Fibroblast of skin of left quadriceps (primary cell): Measurements from ENCODE around the gene ASXL2.
A peak's percentile ranks its signal among the peaks of the same experiment; 100 is the strongest.
"Not testable (repeated sequence)": the region's sequence is repeated elsewhere in the genome, so short reads cannot be mapped to it uniquely, and the experiment has no call there.

Experiments
- DNase-seq, 2 experiments: peaks; one replicate each; pipeline ENCODE4 v3.0.0-alpha.2; 2013; ENCODE audit warnings: low read depth in 2 of 2

The ASXL2 gene

DNA sequence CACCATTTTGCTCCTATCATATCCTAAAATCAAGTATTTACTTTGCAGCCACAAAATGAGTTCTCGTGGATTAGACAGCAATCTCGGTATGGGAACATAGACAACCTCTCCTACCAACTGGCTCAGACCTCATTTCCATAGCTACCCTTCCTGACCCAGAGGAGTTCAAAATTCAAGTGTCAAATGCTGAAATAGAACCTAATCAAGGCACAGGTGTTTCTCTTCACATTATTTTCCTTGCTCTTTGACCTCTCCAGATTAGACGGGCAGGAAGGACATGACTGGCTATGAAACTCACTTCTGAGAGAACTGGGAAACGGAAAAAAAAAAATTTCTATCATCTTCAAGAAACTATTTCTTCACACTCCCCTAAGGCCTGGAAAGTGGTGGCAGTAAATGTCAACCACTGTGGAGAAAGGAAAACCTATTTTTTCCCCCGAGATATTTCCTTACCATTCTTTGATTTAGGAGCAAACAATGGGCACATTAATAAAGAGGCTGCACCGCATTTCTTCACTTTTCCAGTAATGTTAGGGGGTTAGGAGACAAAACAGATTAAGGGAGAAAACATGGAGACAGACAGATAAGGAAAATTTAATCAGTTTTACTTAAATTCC lies 141.3 kb downstream of the ASXL2 start:
- no peak for DNase-seq

- no peak for DNase-seq
Measured at GRCh38 chr2:25735835-25736234, 142.5 kb downstream of the ASXL2 start.

GRCh38 chr2:25728559-25728958 lies 149.7 kb downstream of the ASXL2 start:
- no peak for DNase-seq

GRCh38 chr2:25726522-25726921 lies 151.8 kb downstream of the ASXL2 start:
- DNase-seq: no peak

GRCh38 chr2:25725877-25726276 lies 152.4 kb downstream of the ASXL2 start:
- DNase-seq: no peak

DNA sequence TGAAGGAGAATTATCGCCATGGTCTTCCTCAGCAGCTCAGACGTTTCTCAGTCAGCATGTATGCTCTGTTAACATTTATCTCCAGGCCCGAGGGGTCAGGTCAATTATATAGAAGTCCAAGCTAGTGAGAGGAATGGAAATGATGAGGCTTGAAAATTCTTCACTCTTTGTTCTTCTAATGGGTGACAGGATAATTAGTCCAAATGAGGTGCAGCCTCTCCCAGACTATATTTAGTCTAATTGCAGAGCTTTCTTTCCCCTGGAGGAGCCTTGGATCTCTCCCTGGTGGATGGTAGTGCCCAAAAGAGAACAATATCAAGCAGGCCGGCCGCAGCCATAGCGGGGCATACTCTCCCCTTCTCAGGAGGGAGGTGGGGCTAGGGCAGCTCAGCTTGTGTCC lies 153.5 kb downstream of the ASXL2 start:
- no peak for DNase-seq

DNA sequence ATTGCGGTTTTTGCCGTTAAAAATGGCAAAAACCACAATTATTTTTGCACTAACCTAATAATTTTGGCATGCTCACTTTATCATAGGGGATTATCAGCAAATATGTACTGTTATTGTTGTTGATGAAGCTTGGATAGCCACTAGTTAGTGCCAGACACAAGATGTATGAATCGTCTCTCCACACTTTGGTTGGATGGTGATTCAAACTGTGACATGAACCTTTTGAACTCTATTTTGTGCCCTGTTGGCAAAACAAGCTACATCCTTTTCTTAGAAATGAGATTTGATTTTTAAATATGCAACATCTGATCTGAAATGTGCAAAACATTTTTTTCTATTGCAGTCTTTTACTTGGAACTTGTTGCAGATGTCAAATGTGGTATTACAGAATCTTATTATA lies 156.1 kb downstream of the ASXL2 start:
- DNase-seq: no peak

DNA sequence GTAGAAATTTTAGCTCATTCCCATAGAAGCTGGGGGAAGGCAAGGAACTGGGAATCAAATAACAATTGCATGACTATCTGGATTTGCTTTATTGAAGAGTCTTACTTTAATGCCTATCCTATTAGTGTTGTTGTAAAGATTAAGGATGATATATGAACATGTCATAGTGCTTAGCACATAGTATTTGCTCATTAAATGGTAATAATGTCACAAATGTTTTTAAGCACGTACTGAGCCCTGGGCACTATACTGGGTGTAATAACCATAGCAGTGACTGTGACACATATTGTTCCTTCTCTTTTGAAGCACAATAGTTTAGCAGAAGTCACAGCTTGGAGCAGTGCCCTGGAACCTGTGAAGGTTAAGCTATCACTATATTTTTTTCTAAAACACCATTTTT lies 157.7 kb downstream of the ASXL2 start:
- no peak for DNase-seq

- DNase-seq: no peak
Measured at GRCh38 chr2:25714740-25715139, 163.5 kb downstream of the ASXL2 start.

DNA sequence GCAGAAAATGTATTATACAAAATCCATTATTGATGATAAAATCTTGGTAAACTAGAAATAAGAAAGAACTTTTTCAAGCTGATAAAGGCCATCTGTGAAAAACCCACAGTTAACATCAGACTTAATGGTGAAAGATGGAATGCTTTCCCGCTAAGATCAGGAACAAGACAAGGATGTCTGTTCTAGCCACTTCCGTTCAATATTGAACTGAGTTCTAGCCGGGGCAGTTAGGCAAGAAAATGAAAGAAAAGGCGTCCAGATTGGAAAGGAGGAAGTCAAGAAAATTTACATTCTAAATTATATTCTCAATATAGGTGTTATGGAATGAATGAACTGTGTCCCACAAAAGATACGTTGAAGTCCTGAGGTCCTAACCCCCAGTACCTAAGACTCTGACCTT lies 165.8 kb downstream of the ASXL2 start:
- no peak for DNase-seq

DNA sequence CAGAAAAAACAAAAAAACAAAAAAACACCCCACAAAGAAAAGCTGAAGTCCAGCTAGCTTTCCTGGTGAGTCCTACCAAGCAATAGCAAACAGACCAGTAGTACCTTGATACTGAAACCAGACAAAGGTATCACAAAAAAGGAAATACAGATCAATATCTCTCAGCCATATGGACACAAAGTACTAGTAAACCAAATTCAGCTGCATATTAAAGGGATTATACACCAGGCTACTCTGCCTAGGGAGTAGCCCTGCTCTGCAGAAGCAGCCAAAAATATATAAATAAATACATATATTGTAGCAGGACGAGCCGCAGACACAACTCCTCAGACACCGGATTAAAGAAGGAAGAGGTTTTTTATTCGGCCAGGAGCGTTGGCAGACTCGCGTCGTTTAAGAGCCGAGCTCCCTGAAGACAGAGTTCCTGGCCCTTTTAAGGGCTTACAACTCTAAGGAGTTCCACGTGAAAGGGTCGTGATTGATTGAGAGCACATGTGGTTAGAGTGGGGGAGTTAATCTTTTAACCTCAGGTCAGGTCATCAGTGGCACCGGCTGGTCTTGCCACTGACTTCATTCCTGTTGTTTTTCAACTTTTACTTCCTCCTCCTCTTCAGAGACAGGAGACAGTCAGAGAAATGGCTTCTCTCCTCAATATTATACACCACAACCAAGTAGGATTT lies 166.5 kb downstream of the ASXL2 start:
- no peak for DNase-seq

DNA sequence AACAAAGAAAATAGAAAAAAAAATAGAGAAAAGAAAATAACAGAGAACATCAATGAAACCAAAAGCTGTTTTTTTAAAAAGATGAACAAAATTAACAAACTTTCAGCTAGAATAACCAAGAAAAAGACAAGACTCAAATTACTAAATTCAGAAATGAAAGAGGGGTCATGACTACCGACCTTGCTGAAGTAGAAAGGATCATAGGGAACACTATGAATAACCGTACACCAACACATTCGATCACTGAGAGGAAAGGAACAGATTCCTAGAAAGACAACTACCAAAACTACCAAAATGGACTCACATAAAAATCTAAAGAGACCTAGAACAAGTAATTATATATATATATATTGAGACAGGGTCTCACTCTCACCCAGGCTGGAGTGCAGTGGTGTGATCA lies 167.5 kb downstream of the ASXL2 start:
- no peak for DNase-seq

DNA sequence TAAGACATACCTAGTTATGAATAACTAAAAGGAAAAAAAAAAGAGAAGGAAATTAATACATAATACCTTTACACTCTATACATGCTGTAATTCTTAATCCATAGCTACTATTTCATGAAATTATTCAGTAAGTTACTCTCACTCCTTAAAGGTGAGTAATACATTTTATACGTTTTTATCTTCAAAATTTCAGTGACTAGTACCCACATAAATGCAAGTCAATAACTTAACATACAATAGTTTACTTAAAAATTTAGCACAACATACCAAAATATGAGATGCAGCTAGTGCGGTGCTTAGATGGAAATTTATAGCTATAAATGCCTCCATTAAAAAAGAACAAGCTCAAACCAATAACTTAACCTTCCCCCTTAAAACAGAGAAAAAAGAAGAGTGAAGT lies 168.9 kb downstream of the ASXL2 start:
- DNase-seq: no peak

GRCh38 chr2:25707927-25708590 lies 170.2 kb downstream of the ASXL2 start:
- no peak for DNase-seq

DNA sequence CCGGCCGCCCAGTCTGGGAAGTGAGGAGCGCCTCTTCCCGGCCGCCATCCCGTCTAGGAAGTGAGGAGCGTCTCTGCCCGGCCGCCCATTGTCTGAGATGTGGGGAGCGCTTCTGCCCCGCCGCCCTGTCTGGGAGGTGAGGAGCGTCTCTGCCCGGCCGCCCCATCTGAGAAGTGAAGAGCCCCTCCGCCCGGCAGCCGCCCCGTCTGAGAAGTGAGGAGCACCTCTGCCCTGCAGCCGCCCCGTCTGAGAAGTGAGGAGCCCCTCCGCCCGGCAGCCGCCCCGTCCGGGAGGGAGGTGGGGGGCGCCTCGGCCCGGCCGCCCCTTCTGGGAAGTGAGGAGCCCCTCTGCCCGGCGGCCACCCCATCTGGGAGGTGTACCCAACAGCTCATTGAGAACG lies 172.7 kb downstream of the ASXL2 start:
- not testable (repeated sequence) for DNase-seq

DNA sequence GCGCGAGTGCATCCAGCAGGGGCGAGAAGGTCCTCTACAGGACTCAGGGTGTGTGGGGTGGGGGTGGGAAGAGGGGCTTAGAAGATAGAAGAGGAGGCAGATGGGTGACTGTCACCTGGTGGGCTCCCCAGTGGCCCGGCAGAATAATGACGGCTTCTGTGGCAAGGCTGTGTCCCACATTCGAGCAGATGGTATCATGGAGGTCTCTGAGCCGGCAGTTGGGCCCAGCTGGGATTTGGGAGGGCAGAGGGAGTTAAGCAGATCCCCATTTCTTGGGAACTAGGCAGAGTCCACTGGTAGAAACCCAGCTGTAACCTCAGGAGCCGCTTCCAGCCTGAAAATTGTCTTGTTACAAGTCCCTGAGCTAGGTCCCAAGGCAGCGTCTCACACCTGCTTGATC lies 176.5 kb downstream of the ASXL2 start:
- no peak for DNase-seq

DNA sequence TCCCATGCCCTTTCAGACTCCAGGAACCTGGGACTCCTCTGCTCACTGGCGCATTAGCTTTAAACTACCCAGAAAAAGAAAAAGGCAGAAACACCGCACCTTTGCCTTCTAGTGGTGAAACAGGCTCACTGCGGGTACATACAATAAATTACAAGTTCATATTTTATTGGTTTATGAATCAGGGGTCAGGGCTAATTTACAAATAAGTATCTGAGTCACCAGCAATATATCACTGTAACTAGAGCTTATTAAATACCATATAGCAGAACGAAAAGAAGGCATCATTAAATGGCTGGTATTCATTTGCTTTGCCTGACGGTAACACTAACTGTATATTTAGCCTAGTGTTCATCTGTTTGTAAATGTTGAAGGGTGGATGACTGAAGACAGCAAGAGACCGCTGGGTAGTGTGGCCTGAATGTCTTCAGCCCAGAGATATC lies 178.0 kb downstream of the ASXL2 start:
- peak; percentile 35 to 40 for DNase-seq

- no peak for DNase-seq
Measured at GRCh38 chr2:25699216-25699615, 179.1 kb downstream of the ASXL2 start.

GRCh38 chr2:25698752-25699151 lies 179.5 kb downstream of the ASXL2 start:
- no peak for DNase-seq

DNA sequence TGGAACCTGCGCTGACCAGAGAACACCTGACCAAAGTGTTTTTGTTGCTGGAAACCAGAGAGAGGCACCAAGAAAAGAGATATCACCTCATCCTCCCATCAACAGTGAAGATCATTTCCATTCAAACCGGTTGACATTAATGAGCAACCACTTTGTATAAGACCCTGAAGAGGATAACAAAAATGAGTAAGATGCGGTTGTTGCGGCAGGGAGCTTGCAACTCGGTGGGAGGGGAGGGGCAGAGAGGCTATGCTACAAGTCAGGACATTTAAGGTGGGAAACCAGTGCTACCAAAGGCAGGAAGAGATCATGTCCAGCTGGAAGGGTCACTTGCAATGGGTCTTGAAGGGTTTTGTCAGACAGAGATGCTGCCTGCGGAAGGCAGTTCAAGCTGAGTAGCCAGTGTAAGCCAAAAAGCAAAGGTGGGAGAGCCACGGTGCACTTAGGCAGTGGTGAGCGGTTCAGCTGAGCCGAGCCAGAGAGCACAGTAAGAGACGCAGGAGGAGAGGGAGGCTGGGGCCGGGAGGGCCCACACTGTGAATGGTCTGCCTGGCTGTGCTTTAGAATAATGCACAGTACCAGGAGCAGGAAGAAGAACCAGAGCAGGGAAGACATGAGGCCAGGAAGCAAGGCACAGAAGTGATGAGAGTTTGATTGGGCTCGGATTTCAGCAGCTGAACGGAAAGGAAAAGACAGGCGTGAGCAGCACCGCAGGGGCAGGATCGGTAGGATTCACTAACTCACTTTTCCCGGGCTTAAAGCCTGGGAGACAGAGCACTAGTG lies 180.5 kb downstream of the ASXL2 start:
- no peak for DNase-seq

DNA sequence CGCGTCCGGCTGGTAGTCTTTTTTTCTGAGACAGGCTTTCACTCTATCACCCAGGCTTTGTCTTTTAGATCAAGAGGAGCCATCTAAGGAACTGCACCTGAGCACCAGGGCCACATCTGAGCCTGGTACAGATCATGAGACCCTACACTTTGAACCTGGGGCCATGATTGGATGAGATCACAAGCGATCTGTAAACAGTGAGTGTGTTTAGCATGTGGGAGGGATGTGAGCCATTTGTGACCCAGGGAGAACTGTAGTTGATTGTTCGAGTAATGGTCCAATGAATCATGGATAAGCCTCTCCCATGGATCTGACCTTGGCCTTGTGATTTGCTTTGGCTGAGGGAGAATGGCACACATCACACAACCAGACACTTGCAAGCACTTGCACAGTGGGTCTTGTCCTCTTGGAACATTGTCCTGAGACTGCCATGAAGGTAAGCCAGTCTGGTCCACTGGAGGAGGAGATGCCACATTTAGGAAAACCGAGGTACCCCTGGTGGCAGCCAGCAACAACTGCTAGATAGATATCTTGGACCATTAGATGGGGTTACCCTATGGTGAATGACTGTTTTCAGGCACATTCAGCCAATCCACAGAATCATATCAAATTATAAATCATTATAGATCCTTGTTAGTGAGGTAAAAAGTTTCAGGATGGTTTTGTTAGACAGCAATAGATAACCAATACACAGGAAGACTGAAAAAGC lies 185.4 kb downstream of the ASXL2 start:
- DNase-seq: no peak

DNA sequence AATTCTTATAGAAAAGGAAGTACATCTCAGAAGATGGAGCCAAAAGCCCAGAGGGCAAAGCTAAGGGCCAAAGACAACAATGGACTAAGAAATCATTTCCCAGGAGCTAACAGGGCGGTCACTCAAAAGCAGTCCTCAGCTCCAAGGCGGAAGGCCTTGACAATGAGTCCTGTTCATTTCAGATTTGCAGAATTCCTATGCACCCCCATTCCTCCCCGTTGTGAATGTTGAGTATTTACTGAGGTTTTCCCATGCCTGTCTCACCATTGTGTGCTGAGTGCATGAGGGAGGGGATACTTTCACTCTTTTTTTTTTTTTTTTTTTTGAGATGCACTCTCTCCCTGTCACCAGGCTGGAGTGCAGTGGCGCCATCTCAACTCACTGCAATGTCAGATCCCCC lies 186.1 kb downstream of the ASXL2 start:
- DNase-seq: no peak
